PFSK-1 (cell line): ENCODE results near the gene EXOC4.

ENCODE experiments used
- FOXP2 ChIP-seq: optimal IDR thresholded peaks from 2 replicates; pipeline ENCODE3; 2011; ENCODE audit warnings: borderline replicate concordance, control low read depth, inconsistent platforms; ENCODE audit not compliant: insufficient read depth; ENCODE audit errors: extremely low read length, extremely low read depth
- POLR2AphosphoS5 ChIP-seq: IDR thresholded peaks from 2 replicates; pipeline ENCODE4 v1.6.1; 2012; ENCODE audit warnings: low read depth, mild to moderate bottlenecking, control low read depth, low read length, moderate library complexity
- SIN3A ChIP-seq: IDR thresholded peaks from 2 replicates; pipeline ENCODE4 v1.6.1; 2012; ENCODE audit warnings: mild to moderate bottlenecking, low read length, moderate library complexity, borderline replicate concordance; ENCODE audit not compliant: insufficient read depth
- TAF1 ChIP-seq: IDR thresholded peaks from 2 replicates; pipeline ENCODE4 v1.6.1; 2012; ENCODE audit warnings: low read length, control low read depth, borderline replicate concordance; ENCODE audit not compliant: insufficient read depth
- TF ChIP-seq, protein P1 (sequence below), 2 experiments: IDR thresholded peaks; 2 replicates each; pipeline versions ENCODE4 v1.6.1 to v1.8.0; 2011 to 2012; ENCODE audit warnings: low read depth in 2 of 2, low read length in 2 of 2, control low read depth in 1 of 2, inconsistent platforms in 1 of 2, mild to moderate bottlenecking in 1 of 2, moderate library complexity in 1 of 2; ENCODE audit not compliant: insufficient read depth in 1 of 2

Gene EXOC4

DNA sequence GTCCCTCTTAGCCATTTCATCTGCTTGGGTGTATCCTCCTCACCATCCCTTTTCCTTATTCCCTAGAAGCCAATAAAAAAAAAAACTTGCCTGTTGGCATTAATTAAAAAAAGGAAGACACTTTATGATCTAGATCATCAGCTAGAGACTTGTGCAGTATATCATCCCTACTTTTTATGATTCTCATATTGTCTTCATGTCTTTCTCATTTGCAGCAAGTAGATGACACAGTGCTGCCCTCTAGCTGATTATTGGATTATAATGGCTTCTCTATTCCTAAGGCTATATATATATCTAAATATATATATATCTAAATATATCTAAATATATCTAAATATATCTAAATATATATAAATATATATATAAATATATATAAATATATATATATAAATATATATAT lies 601.9 kb downstream of the EXOC4 start:
- TF ChIP-seq TAF1 (no peak), SIN3A (no peak), POLR2AphosphoS5 (no peak), FOXP2 (no peak)
- TF ChIP-seq, protein P1, sequence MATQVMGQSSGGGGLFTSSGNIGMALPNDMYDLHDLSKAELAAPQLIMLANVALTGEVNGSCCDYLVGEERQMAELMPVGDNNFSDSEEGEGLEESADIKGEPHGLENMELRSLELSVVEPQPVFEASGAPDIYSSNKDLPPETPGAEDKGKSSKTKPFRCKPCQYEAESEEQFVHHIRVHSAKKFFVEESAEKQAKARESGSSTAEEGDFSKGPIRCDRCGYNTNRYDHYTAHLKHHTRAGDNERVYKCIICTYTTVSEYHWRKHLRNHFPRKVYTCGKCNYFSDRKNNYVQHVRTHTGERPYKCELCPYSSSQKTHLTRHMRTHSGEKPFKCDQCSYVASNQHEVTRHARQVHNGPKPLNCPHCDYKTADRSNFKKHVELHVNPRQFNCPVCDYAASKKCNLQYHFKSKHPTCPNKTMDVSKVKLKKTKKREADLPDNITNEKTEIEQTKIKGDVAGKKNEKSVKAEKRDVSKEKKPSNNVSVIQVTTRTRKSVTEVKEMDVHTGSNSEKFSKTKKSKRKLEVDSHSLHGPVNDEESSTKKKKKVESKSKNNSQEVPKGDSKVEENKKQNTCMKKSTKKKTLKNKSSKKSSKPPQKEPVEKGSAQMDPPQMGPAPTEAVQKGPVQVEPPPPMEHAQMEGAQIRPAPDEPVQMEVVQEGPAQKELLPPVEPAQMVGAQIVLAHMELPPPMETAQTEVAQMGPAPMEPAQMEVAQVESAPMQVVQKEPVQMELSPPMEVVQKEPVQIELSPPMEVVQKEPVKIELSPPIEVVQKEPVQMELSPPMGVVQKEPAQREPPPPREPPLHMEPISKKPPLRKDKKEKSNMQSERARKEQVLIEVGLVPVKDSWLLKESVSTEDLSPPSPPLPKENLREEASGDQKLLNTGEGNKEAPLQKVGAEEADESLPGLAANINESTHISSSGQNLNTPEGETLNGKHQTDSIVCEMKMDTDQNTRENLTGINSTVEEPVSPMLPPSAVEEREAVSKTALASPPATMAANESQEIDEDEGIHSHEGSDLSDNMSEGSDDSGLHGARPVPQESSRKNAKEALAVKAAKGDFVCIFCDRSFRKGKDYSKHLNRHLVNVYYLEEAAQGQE (IDR thresholded peaks at IDR 0.05; ENCODE audit: insufficient read depth in 1 of 2, low read depth in 2 of 2, low read length in 2 of 2): no peak

DNA sequence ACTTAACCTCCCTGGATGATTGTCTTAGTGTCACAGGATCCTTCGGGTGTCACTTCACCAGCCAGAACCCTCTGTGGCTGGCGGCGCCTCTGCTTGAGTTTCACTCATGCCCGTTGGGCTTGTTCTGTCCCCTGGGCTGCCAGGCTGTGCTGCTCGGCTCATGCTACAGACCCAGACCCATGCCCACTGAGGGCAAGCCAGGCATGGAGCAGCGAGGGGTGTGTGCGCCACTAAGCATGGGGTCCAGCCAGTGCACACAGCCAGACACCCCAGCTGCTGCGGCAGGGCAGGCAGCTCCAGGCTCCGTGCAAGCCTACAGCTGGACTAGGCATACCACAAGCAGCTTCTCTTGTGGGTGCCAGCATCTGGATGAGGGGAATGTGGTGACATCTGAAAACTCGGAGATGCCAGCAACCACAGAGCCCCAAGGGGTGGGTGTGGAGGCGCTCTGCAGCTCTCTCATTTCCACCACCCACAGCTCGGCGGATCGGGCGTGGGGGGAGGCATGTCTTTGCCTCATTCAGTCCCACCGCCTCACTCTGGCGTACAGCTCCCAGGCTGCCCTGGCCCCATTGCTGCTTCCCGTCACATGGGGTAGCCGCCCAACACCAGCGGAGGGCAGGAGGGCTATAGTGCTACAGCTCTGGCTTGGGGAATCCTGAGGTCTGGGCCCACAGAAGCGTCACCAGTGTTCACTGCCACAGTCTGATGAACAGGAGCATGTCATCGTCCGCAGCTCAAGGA lies 604.7 kb downstream of the EXOC4 start:
- TF ChIP-seq FOXP2 (no peak), TAF1 (no peak), POLR2AphosphoS5 (no peak), SIN3A (no peak)
- TF ChIP-seq, protein P1 (IDR thresholded peaks at IDR 0.05; ENCODE audit: insufficient read depth in 1 of 2, low read depth in 2 of 2, low read length in 2 of 2): no peak

DNA sequence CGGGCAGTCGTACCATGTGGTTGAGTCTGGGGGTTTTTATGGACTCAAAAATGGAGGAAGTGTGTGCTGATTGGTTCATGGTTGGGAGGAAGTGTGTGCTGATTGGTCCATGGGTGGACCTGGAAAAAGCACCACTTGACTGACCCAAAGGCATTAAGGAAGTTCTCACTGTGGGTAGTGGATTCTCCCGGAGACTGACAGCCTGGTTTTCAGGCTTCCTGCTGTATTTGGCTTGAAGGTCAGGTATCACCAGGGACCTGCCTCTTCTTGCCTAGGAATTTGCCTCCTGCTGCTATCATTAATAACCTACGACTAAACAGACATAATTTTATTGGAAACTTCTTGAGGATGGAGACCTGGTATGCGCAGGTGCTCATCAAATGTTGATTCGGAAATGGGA lies 605.4 kb downstream of the EXOC4 start:
- no peak for TF ChIP-seq TAF1

DNA sequence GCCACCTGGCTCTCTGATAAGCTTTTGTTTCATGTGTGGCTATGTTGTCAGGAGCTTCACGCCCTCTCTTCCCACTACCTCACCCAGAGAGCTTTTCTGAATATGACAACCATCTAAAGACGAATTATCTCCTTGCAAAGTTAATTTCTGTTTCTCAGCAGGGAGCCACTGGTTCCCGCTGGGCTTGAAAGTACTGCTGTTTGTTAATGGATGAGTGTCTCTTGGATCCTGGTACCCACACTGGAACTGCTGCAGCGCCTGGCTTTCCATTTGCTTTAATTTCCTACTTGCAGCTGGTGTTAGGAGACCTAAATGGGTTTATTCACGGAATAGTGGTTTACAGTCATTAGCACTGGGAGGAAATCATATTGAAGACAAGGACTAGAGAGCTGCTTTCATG lies 606.4 kb downstream of the EXOC4 start:
- TF ChIP-seq POLR2AphosphoS5: no peak

DNA sequence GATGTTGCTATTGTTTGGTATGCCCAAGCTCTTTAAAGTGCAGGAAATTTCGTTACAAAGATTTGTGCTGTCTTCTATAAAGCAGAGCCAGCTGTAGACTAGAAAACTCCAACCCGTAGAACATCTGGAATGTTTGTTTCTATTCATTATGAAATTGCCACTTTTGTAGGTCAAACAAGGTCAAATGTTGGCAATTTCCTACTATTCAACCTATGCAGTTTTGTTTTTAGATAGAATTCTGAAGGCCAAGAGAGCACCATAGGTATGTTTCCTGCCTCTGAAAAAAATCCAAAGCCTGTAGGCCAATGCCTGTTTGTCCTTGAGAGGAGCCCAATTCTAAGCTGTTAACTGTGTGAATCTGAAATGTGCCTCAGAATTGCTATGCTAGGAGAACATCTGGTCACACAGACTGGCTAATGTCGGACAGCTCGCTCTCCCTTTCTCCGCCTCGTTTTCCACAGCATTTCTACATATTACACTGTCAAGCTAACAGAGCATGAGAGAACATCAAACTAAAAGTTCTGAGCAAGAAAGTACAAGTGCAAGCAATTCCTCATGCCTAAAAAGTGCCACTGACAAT lies 607.1 kb downstream of the EXOC4 start:
- TF ChIP-seq, protein P1 (IDR thresholded peaks at IDR 0.05; ENCODE audit: insufficient read depth in 1 of 2, low read depth in 2 of 2, low read length in 2 of 2): no peak

DNA sequence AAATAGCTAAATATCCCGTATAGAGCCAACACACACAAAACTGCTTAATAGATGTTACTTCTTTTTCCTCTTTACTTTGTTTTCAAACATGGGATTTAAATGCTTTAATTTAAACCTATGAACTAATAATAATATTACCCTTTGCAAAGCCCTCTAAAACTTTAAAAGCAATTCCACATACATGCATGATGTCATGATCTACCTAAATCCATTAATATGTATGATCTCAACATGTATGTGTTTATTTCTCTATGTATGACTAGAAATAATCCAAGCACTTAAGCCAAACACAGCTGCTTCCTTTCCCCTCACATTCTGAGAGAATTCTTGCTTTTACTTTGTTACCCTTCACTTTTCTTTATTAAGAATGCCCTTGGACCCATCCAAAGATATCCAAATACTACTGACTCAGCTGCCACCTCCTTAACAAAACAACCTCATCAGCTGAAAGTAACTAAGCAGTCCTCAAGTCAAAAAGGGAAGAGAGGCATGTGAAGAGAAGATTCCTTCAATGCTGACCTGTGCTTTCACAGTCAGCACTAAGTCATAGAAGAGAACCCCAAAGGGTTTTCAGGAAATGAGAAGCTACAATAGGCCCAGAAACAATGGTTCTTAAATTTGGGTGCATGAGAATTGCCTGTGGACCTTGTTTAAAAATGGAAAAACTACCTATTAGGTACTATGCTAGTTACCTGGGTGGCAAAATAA lies 607.9 kb downstream of the EXOC4 start:
- no peak for TF ChIP-seq SIN3A
- TF ChIP-seq, protein P1 (IDR thresholded peaks at IDR 0.05; ENCODE audit: insufficient read depth in 1 of 2, low read depth in 2 of 2, low read length in 2 of 2): no peak
- no peak for TF ChIP-seq POLR2AphosphoS5
- TF ChIP-seq TAF1: no peak
- TF ChIP-seq FOXP2: no peak
